ENCODE data around the gene VRK2. TPM values are rescaled to one million over a fixed set of nuclear protein-coding genes. Genes with fewer than 3 reads are reported as not detected.

VRK2 gene
- total and polyA plus RNA-seq, 10 of the 15 experiments (the other 5 are each of a cell fraction or from before 2014, with no cell fraction given): 26.5 to 78.0 (median 57.3) TPM

- BruUV-seq (replicated peaks): no TSS peak
- Histone ChIP-seq H3K36me3 (ENCODE audit: control insufficient read depth in 2 of 2, insufficient read depth in 2 of 2, low read length in 1 of 2) (peaks cover 2 to 8% of the 10 kb centered on the region in 2 experiments), H3K27ac (ENCODE audit: control insufficient read depth, insufficient read depth) (no peak overlapping the region), H3K27me3 (replicated peaks in 1 of 2; ENCODE audit: control insufficient read depth in 2 of 2, insufficient read depth in 2 of 2, low read length in 1 of 2) (no peaks in the 10 kb centered on the region), H3K4me2 (ENCODE audit: control insufficient read depth, insufficient read depth) (no peak overlapping the region), H3K79me2 (ENCODE audit: control insufficient read depth, insufficient read depth, low read length) (no peaks in the 10 kb centered on the region), H2AFZ (ENCODE audit: control insufficient read depth, low read depth, low read length) (no peak overlapping the region), H3K9me3 (replicated peaks; ENCODE audit: control insufficient read depth, insufficient read depth, low read length) (no peaks in the 10 kb centered on the region), H3K4me3 (no peak overlapping the region), H3K4me1 (ENCODE audit: control insufficient read depth, insufficient read depth, low read length) (no peaks in the 10 kb centered on the region), H4K20me1 (ENCODE audit: control insufficient read depth, insufficient read depth) (no peaks in the 10 kb centered on the region), H3K9ac (ENCODE audit: control insufficient read depth, insufficient read depth, low read length) (no peak overlapping the region)
- ChIA-PET RAD21 (ENCODE audit: unreplicated experiment) (no interaction called here), POLR2A (no interaction called here), SMC1A (ENCODE audit: uncharacterized antibody, unreplicated experiment) (no interaction called here), CTCF (no interaction called here)
- FAIRE-seq (no peak), DNase-seq (ENCODE audit: low read depth, low spot score) (no peak), ATAC-seq (no peak)
- TF ChIP-seq MYC (IDR thresholded peaks at IDR 0.05; ENCODE audit: insufficient read depth, insufficient read length, insufficient replicate concordance, low read length, severe bottlenecking): no peak
- no peak for TF ChIP-seq RELB (IDR thresholded peaks at IDR 0.05; ENCODE audit: low read depth)
- no peak for TF ChIP-seq ZNF207 (IDR thresholded peaks at IDR 0.05; ENCODE audit: borderline replicate concordance)
- TF ChIP-seq RCOR1 (conservative IDR thresholded peaks at IDR 0.05; ENCODE audit: low read depth, low read length): no peak
- no peak for TF ChIP-seq PAX8 (IDR thresholded peaks at IDR 0.05)
- no peak for TF ChIP-seq FOXK2 (IDR thresholded peaks at IDR 0.05)
- TF ChIP-seq STAT1 (conservative IDR thresholded peaks at IDR 0.05): no peak
- TF ChIP-seq JUND (IDR thresholded peaks at IDR 0.05; ENCODE audit: low read depth, low read length): no peak
- intact Hi-C loops (cut with micrococcal nuclease; ENCODE audit: unreplicated experiment) (loop anchor here (5.0 kb wide), 1 partner anchor 66 kb away; no protein-coding TSS in a partner anchor), in situ Hi-C loops (cut with MboI) (no loop called here)
These were observed 86.8 kb downstream of the VRK2 start for GRCh38 chr2:58133395-58133794.
